VCaP (cell line): ENCODE measurements around the gene DENND2A.

Source experiments
- H3K27ac ChIP-seq: fragments of 450-650 bp; 2 replicates; pipeline ENCODE4 v1.5.1; 2017
- CTCF ChIP-seq: fragments of 450-650 bp; conservative IDR thresholded peaks from 2 replicates; pipeline ENCODE4 v1.5.1; 2017; ENCODE audit warnings: mild to moderate bottlenecking, moderate library complexity

DENND2A gene, protein sequence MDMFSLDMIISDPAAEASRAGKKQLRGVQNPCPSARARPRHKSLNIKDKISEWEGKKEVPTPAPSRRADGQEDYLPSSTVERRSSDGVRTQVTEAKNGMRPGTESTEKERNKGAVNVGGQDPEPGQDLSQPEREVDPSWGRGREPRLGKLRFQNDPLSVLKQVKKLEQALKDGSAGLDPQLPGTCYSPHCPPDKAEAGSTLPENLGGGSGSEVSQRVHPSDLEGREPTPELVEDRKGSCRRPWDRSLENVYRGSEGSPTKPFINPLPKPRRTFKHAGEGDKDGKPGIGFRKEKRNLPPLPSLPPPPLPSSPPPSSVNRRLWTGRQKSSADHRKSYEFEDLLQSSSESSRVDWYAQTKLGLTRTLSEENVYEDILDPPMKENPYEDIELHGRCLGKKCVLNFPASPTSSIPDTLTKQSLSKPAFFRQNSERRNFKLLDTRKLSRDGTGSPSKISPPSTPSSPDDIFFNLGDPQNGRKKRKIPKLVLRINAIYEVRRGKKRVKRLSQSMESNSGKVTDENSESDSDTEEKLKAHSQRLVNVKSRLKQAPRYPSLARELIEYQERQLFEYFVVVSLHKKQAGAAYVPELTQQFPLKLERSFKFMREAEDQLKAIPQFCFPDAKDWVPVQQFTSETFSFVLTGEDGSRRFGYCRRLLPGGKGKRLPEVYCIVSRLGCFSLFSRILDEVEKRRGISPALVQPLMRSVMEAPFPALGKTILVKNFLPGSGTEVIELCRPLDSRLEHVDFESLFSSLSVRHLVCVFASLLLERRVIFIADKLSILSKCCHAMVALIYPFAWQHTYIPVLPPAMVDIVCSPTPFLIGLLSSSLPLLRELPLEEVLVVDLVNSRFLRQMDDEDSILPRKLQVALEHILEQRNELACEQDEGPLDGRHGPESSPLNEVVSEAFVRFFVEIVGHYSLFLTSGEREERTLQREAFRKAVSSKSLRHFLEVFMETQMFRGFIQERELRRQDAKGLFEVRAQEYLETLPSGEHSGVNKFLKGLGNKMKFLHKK

DNA sequence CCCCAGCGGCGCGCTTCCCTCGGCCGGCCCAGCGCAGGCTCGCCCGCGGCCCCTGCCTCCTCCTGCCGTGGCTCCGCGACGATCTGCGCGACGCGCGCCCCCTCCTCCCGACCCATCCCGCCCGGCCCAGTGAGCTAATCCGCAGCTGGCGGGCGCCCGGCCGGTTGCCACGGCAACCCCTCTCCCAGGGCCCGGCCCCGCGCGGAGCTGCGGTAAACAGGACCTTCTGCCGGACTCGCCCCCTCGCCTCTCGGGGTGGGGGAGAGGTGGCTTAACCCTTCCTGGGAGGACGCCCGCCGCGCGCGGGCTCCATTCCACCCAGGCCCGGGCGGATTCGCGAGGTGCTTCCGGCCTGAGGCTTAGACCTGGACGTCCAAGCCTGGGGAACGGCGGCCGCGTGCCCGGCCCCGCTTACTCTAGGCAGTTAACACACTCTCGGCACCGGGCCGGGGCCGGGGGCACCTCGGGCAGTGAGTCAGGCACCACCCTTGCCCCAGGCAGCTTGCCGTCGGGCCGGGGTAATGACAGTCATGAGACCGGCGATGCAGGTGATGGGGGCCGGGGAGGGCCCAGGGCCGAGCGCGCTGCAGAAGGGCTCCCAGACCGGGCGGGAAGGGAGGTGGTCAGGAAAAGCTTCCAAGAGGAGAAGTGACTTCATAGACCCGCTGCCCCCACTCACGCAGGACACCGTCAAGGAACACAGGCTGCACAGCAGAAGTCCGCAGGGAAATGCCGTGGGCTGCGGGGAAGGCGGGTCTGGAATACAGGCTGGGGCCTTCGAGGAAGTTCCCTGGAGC lies at the start of gene DENND2A:
Gene DENND2A (minus strand): TSS at position 87 of the 797 bp plus-strand sequence. CDS start 38,416 bp downstream, outside the sequence.
- no peak for TF ChIP-seq CTCF
- peak within 1 kb of the TSS; percentile 53; the same call in 1 of the 2 replicates for H3K27ac ChIP-seq

DNA sequence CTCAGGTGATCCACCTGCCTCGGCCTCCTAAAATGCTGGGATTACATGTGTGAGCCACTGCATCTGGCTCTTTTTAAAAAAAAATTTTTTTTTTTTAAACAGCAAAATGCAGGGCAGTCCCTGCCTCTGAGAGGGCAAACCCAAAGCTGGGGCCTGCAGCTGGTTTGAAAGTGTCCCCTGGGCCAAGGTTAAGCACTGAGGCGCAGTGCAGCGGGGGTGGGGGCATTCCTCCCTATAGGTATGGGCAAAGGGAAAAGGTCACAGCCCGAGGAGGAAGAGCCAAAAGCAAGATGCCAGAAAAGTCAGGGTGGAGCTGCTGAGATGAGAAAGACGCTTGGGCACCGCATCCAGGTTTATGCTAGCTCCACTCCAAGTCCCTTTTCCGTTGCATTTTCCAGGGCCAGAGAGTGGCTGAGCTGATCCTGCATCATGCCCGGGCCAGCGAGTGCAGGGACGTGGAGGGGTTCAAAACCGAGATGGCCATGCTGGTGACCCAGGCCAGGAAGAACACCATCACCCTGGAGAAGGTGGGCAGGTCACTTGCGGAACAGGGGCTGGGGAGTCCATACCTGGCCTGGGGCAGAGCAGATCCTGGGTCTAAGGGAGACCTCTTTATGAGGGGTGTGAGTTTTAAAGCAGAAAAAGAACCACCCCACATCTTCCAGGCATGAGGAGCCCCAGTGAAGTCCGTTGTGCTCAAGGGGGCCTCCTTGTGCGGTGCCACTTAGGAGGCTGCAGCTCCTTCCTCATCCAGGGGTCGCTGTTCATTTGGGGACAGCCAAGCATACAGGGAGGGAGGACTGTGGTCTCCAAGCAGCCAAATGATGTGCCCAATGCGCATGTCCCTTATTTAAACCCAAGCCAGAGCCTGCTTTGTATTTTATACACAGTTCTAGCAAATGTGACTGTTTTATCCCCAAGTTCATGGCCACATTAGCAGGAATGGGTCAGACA lies 48.9 kb upstream of the DENND2A start:
- TF ChIP-seq CTCF = no peak
- no peak overlapping the region for H3K27ac ChIP-seq

GRCh38 chr7:140688341-140688740 lies 47.7 kb upstream of the DENND2A start:
- TF ChIP-seq CTCF = no peak

GRCh38 chr7:140686921-140687320 lies 46.3 kb upstream of the DENND2A start:
- TF ChIP-seq CTCF = no peak

More at GRCh38 chr7:140688341-140688740, 47.7 kb upstream of the DENND2A start:
- no peak overlapping the region for H3K27ac ChIP-seq

GRCh38 chr7:140685407-140686087 lies 44.9 kb upstream of the DENND2A start:
- H3K27ac ChIP-seq = no peak overlapping the region
- no peak for TF ChIP-seq CTCF

More at GRCh38 chr7:140686921-140687320, 46.3 kb upstream of the DENND2A start:
- no peak overlapping the region for H3K27ac ChIP-seq
